Neural progenitor cell (in vitro differentiated cells): ENCODE measurements around the gene ZHX3. TPM values are rescaled to one million over a fixed set of nuclear protein-coding genes. Genes with fewer than 3 reads are reported as not detected.

Experiments used
- DNase-seq: peaks from one replicate; pipeline ENCODE4 v3.0.0-alpha.2; 2016; ENCODE audit warnings: low spot score
- H2AFZ ChIP-seq: fragments of 200-600 bp; sonication (generic); replicated peaks from 2 replicates; pipeline ENCODE4 v1.6.1; 2016; ENCODE audit warnings: antibody characterized with exemption
- H3F3A ChIP-seq: fragments of 200-600 bp; sonication (generic); 2 replicates; pipeline ENCODE4 v1.6.1; 2016; ENCODE audit warnings: antibody characterized with exemption, low read depth
- H3K27ac ChIP-seq: fragments of 200-600 bp; sonication (generic); 2 replicates; pipeline ENCODE4 v1.5.1; 2016; ENCODE audit warnings: mild to moderate bottlenecking
- H3K27me3 ChIP-seq: fragments of 200-600 bp; sonication (generic); 2 replicates; pipeline ENCODE4 v1.6.1; 2016; ENCODE audit warnings: mild to moderate bottlenecking, moderate library complexity
- H3K36me3 ChIP-seq: fragments of 200-600 bp; sonication (generic); 2 replicates; pipeline ENCODE4 v1.5.1; 2016
- H3K4me1 ChIP-seq: fragments of 200-600 bp; sonication (generic); 2 replicates; pipeline ENCODE4 v1.6.1; 2016; ENCODE audit warnings: mixed run types
- H3K4me2 ChIP-seq: fragments of 200-600 bp; sonication (generic); 2 replicates; pipeline ENCODE4 v1.6.1; 2016
- H3K4me3 ChIP-seq: fragments of 200-600 bp; sonication (generic); 2 replicates; pipeline ENCODE4 v1.5.1; 2016
- H3K79me2 ChIP-seq: fragments of 200-600 bp; sonication (generic); 2 replicates; pipeline ENCODE4 v1.6.1; 2016; ENCODE audit warnings: low read depth
- H3K9ac ChIP-seq: fragments of 200-600 bp; sonication (generic); 2 replicates; pipeline ENCODE4 v1.6.1; 2016
- H3K9me3 ChIP-seq: fragments of 200-600 bp; sonication (generic); 2 replicates; pipeline ENCODE4 v1.5.1; 2016; ENCODE audit warnings: low read depth
- H4K20me1 ChIP-seq: fragments of 200-600 bp; sonication (generic); 2 replicates; pipeline ENCODE4 v1.6.1; 2016; ENCODE audit warnings: low read depth
- H3K27ac Mint-ChIP-seq: 3 replicates; pipeline ENCODE4 v1.8.0; 2021; ENCODE audit warnings: mixed read lengths
- H3K27me3 Mint-ChIP-seq: 2 replicates; pipeline ENCODE4 v1.8.0; 2022; ENCODE audit warnings: low read depth, mild to moderate bottlenecking, inconsistent platforms, moderate library complexity, mixed read lengths; ENCODE audit not compliant: insufficient read depth
- H3K36me3 Mint-ChIP-seq: 3 replicates; pipeline ENCODE4 v1.8.0; 2021; ENCODE audit warnings: mixed read lengths
- H3K4me1 Mint-ChIP-seq: 3 replicates; pipeline ENCODE4 v1.8.0; 2021; ENCODE audit warnings: mixed read lengths
- H3K4me3 Mint-ChIP-seq: 3 replicates; pipeline ENCODE4 v1.8.0; 2021; ENCODE audit warnings: mild to moderate bottlenecking, moderate library complexity, mixed read lengths
- H3K9me3 Mint-ChIP-seq: 3 replicates; pipeline ENCODE4 v1.8.0; 2020; ENCODE audit warnings: mixed read lengths
- EZH2 ChIP-seq: fragments of 200-600 bp; sonication (generic); IDR thresholded peaks from 2 replicates; pipeline ENCODE4 v1.6.1; 2017; ENCODE audit warnings: antibody characterized with exemption, mild to moderate bottlenecking, moderate library complexity
- EZH2phosphoT487 ChIP-seq: fragments of 200-600 bp; sonication (generic); IDR thresholded peaks from 2 replicates; pipeline ENCODE4 v1.6.1; 2017; ENCODE audit warnings: antibody characterized with exemption
- total RNA-seq: library from RNA; depleted of rRNA; stranded (reverse); fragments of >200 nt; gene quantifications from 2 replicates; pipeline ENCODE4 v1.2.3, GENCODE V29; 2015; ENCODE audit warnings: low replicate concordance
- TF ChIP-seq, protein P1 (sequence below): fragments of 200-600 bp; sonication (generic); IDR thresholded peaks from 2 replicates; pipeline ENCODE4 v1.5.1; 2017; ENCODE audit warnings: antibody characterized with exemption, mild to moderate bottlenecking

The ZHX3 gene
- total RNA-seq, 1 donor from 2014 or later: 6.8 TPM

- Histone ChIP-seq H3K27me3 (no peaks in the 10 kb centered on the region), H3F3A (no peaks in the 10 kb centered on the region), H3K9me3 (no peaks in the 10 kb centered on the region), H3K9ac (no peak overlapping the region), H3K4me2 (no peak overlapping the region), H3K27ac (no peak overlapping the region), H3K36me3 (no peaks in the 10 kb centered on the region), H3K4me3 (no peak overlapping the region), H3K79me2 (no peaks in the 10 kb centered on the region), H3K4me1 (no peaks in the 10 kb centered on the region), H2AFZ (no peak overlapping the region), H4K20me1 (no peaks in the 10 kb centered on the region)
- TF ChIP-seq EZH2phosphoT487 (no peak), EZH2 (no peak)
- TF ChIP-seq, protein P1, sequence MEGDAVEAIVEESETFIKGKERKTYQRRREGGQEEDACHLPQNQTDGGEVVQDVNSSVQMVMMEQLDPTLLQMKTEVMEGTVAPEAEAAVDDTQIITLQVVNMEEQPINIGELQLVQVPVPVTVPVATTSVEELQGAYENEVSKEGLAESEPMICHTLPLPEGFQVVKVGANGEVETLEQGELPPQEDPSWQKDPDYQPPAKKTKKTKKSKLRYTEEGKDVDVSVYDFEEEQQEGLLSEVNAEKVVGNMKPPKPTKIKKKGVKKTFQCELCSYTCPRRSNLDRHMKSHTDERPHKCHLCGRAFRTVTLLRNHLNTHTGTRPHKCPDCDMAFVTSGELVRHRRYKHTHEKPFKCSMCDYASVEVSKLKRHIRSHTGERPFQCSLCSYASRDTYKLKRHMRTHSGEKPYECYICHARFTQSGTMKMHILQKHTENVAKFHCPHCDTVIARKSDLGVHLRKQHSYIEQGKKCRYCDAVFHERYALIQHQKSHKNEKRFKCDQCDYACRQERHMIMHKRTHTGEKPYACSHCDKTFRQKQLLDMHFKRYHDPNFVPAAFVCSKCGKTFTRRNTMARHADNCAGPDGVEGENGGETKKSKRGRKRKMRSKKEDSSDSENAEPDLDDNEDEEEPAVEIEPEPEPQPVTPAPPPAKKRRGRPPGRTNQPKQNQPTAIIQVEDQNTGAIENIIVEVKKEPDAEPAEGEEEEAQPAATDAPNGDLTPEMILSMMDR: no peak
- no peak overlapping the region for H3K4me3 Mint-ChIP-seq
- H3K9me3 Mint-ChIP-seq: no peaks in the 10 kb centered on the region
- DNase-seq: no peak
- H3K36me3 Mint-ChIP-seq: no peaks in the 10 kb centered on the region
- peaks cover 2% of the 10 kb centered on the region for H3K27me3 Mint-ChIP-seq
- peaks cover 14% of the 10 kb centered on the region for H3K4me1 Mint-ChIP-seq
- H3K27ac Mint-ChIP-seq: no peak overlapping the region
Measured at GRCh38 chr20:41331731-41332130, 14.2 kb upstream of the ZHX3 start.

DNA sequence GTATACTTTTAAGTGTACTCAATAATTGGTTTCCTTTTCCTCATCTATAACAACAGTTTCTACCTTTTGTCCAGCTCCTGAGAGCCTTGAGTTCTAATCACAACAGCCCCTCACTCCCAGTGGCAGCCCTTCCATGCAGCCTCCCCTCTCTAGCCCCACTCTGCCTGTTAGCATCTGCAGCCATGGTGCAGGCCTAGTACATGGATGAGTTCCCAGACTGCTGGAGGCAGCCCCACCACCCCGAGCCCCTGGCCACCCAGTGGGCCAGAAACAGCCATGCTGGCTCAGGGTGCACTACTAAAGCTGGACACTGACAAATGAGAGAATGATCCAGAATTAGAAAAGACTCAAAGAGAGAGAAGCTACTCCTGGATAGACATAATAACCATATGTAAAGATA, 13.4 kb upstream of the ZHX3 start:
- Mint-ChIP-seq H3K4me3 (no peak overlapping the region), H3K27me3 (peaks cover 2% of the 10 kb centered on the region), H3K36me3 (no peaks in the 10 kb centered on the region), H3K9me3 (no peaks in the 10 kb centered on the region), H3K4me1 (peaks cover 16% of the 10 kb centered on the region), H3K27ac (no peak overlapping the region)
- Histone ChIP-seq H3K79me2 (no peaks in the 10 kb centered on the region), H3F3A (no peaks in the 10 kb centered on the region), H3K9ac (no peak overlapping the region), H3K9me3 (no peaks in the 10 kb centered on the region), H2AFZ (no peak overlapping the region), H3K4me3 (no peak overlapping the region), H3K4me2 (no peak overlapping the region), H3K4me1 (no peaks in the 10 kb centered on the region), H3K27me3 (no peaks in the 10 kb centered on the region), H3K27ac (no peak overlapping the region), H3K36me3 (no peaks in the 10 kb centered on the region), H4K20me1 (no peaks in the 10 kb centered on the region)
- DNase-seq: no peak
- TF ChIP-seq, protein P1: no peak
- TF ChIP-seq EZH2phosphoT487 (no peak), EZH2 (no peak)

DNA sequence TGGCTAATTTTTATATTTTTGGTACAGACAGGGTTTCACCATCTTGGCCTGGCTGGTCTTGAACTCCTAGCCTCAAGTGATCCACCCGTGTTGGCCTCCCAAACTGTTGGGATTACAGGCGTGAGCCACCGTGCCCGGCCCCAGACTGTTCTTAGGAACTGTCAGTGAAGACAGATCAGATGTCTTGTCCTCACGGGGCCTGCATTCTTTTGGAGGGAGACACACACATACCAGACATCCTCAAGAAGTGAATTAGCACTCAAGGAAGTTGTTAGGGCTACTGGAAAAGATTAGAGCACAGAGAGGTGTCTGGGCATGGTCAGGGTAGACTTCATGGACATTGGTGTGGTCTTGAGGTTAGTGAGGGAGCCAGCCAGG, 12.8 kb upstream of the ZHX3 start:
- no peak overlapping the region for H3K4me3 Mint-ChIP-seq
- no peak for TF ChIP-seq EZH2
- TF ChIP-seq, protein P1: no peak
- H3K4me3 ChIP-seq: no peak overlapping the region
- no peak for DNase-seq
- no peaks in the 10 kb centered on the region for H3K4me1 ChIP-seq
- no peaks in the 10 kb centered on the region for H3K9me3 Mint-ChIP-seq
- H3K36me3 Mint-ChIP-seq: no peaks in the 10 kb centered on the region
- H3K79me2 ChIP-seq: no peaks in the 10 kb centered on the region
- H3K36me3 ChIP-seq: no peaks in the 10 kb centered on the region
- no peak overlapping the region for H2AFZ ChIP-seq
- peaks cover 2% of the 10 kb centered on the region for H3K27me3 Mint-ChIP-seq
- H3F3A ChIP-seq: no peaks in the 10 kb centered on the region
- H3K27ac ChIP-seq: no peak overlapping the region
- H3K9ac ChIP-seq: no peak overlapping the region
- H3K4me2 ChIP-seq: no peak overlapping the region
- H3K27ac Mint-ChIP-seq: no peak overlapping the region
- H3K4me1 Mint-ChIP-seq: peaks cover 16% of the 10 kb centered on the region
- H3K9me3 ChIP-seq: no peaks in the 10 kb centered on the region
- no peaks in the 10 kb centered on the region for H4K20me1 ChIP-seq
- H3K27me3 ChIP-seq: no peaks in the 10 kb centered on the region
